A549 (cell line): ENCODE data around the gene CLIP2. TPM values are rescaled to one million over a fixed set of nuclear protein-coding genes. Genes with fewer than 3 reads are reported as not detected.

ENCODE experiments used
- ATAC-seq, 2 experiments: fragments of 200-7000 bp in 1 of 2; fragments of >200 bp in 1 of 2; cut with Nextera tagmentation in 1 of 2; cut with Tn5 transposase in 1 of 2; 3 replicates each; pipeline versions ENCODE4 v1.8.0 to v1.9.1; 2018 to 2020; ENCODE audit warnings: mild to moderate bottlenecking in 1 of 2, moderate library complexity in 1 of 2
- CTCF ChIA-PET: fragments of 300-600 bp; sonication (Branson Sonifier 250); formaldehyde crosslinking; extraction: SDS; loops from one replicate; lab custom pipeline; 2021; ENCODE audit warnings: antibody characterized with exemption, inconsistent platforms; lab: Yijun Ruan, JAX
- POLR2A ChIA-PET: fragments of 350-600 bp; formaldehyde crosslinking; extraction: SDS; loops from one replicate; lab custom pipeline; 2021; ENCODE audit warnings: antibody characterized with exemption, inconsistent platforms; lab: Yijun Ruan, JAX
- DNase-seq, 2 experiments: peaks; one replicate each; pipeline versions ENCODE4 v3.0.0 to v3.0.0-alpha.2; 2011 to 2016; ENCODE audit warnings: low read depth in 1 of 2, low spot score in 1 of 2
- FAIRE-seq: peaks from 2 replicates; lab custom pipeline; 2011; peaks lifted over from hg19 to GRCh38; lab: Jason Lieb, UNC
- H3K27ac ChIP-seq, 2 experiments: fragments of >200 bp; sonication (Bioruptor Twin); formaldehyde crosslinking; 3 replicates each; pipeline ENCODE4 v1.5.1; 2016 to 2017
- H3K4me1 ChIP-seq: fragments of >200 bp; sonication (Bioruptor Twin); formaldehyde crosslinking; 3 replicates; pipeline ENCODE4 v1.6.1; 2016
- H3K4me2 ChIP-seq: fragments of >200 bp; sonication (Bioruptor Twin); formaldehyde crosslinking; 3 replicates; pipeline ENCODE4 v1.6.1; 2016
- H3K4me3 ChIP-seq: fragments of >200 bp; sonication (Bioruptor Twin); formaldehyde crosslinking; 3 replicates; pipeline ENCODE4 v1.5.1; 2016
- H3K9me3 ChIP-seq: fragments of >200 bp; sonication (Bioruptor Twin); formaldehyde crosslinking; 3 replicates; pipeline ENCODE4 v1.6.1; 2016
- BHLHE40 ChIP-seq: IDR thresholded peaks from 2 replicates; pipeline ENCODE4 v1.6.1; 2012; ENCODE audit warnings: low read depth, low read length, inconsistent platforms
- CBX2 ChIP-seq: fragments of 200-600 bp; sonication (generic); IDR thresholded peaks from 2 replicates; pipeline ENCODE4 v1.6.1; 2016; ENCODE audit warnings: low read depth, mild to moderate bottlenecking, borderline replicate concordance
- CHD4 ChIP-seq: fragments of 200-600 bp; sonication (generic); IDR thresholded peaks from 2 replicates; pipeline ENCODE4 v1.6.1; 2016; ENCODE audit warnings: antibody characterized with exemption, mild to moderate bottlenecking, borderline replicate concordance
- EHMT2 ChIP-seq: fragments of 200-600 bp; sonication (generic); IDR thresholded peaks from 2 replicates; pipeline ENCODE4 v1.6.1; 2016; ENCODE audit warnings: antibody characterized with exemption, low read depth, mild to moderate bottlenecking, moderate library complexity
- FOSB ChIP-seq: fragments of 250-450 bp; sonication (Bioruptor Pico); IDR thresholded peaks from 2 replicates; pipeline ENCODE4 v1.5.0; 2020; ENCODE audit warnings: mild to moderate bottlenecking, moderate library complexity
- FOSL2 ChIP-seq, 2 experiments: fragments of 450-650 bp in 1 of 2; fragments of >200 bp in 1 of 2; sonication (Bioruptor Twin) in 1 of 2; formaldehyde crosslinking; IDR thresholded peaks; 2 replicates each; pipeline versions ENCODE4 v1.5.0 to v1.6.1; 2016 to 2020; ENCODE audit warnings: mild to moderate bottlenecking in 1 of 2, moderate library complexity in 1 of 2
- FOXS1 ChIP-seq: fragments of 250-450 bp; sonication (Bioruptor Pico); IDR thresholded peaks from 2 replicates; pipeline ENCODE4 v1.5.0; 2020; ENCODE audit warnings: mild to moderate bottlenecking, moderate library complexity
- HEYL ChIP-seq: fragments of 250-450 bp; sonication (Bioruptor Pico); IDR thresholded peaks from 2 replicates; pipeline ENCODE4 v1.8.0; 2021; ENCODE audit warnings: mild to moderate bottlenecking, moderate library complexity
- HOXB13 ChIP-seq: fragments of 250-450 bp; sonication (Bioruptor Pico); IDR thresholded peaks from 2 replicates; pipeline ENCODE4 v1.5.0; 2020; ENCODE audit warnings: low read depth, mild to moderate bottlenecking, moderate library complexity
- JUN ChIP-seq, 2 experiments: fragments of >200 bp; sonication (Bioruptor Twin); formaldehyde crosslinking; IDR thresholded peaks; 2 replicates in 1 of 2; 3 replicates in 1 of 2; pipeline ENCODE4 v1.6.1; 2016 to 2017
- NPAS2 ChIP-seq: fragments of 250-450 bp; sonication (Bioruptor Pico); IDR thresholded peaks from 2 replicates; pipeline ENCODE4 v1.8.0; 2022; ENCODE audit warnings: mild to moderate bottlenecking, moderate library complexity, borderline replicate concordance
- RAD21 ChIP-seq, 2 experiments: fragments of >200 bp in 1 of 2; sonication (Bioruptor Twin) in 1 of 2; formaldehyde crosslinking in 1 of 2; IDR thresholded peaks in 1 of 2; conservative IDR thresholded peaks in 1 of 2; 2 replicates in 1 of 2; 3 replicates in 1 of 2; pipeline ENCODE4 v1.6.1; 2012 to 2018; ENCODE audit warnings: inconsistent platforms in 1 of 2
- RNF2 ChIP-seq: fragments of 200-600 bp; sonication (generic); IDR thresholded peaks from 2 replicates; pipeline ENCODE4 v1.6.1; 2016; ENCODE audit warnings: low read depth, mild to moderate bottlenecking, antibody characterized with exemption, moderate library complexity, borderline replicate concordance
- SMC3 ChIP-seq: fragments of >200 bp; sonication (Bioruptor Twin); formaldehyde crosslinking; IDR thresholded peaks from 3 replicates; pipeline ENCODE4 v1.6.1; 2018; ENCODE audit warnings: inconsistent platforms
- SREBF2 ChIP-seq: fragments of 450-650 bp; IDR thresholded peaks from 2 replicates; pipeline ENCODE4 v1.6.1; 2014; ENCODE audit warnings: mild to moderate bottlenecking, moderate library complexity
- WGBS: methylation state at CpG from one replicate; pipeline ENCODE4 v1.1.6; 2017; ENCODE audit errors: missing lambda C conversion rate; 5-methylcytosine and 5-hydroxymethylcytosine counted together
- polyA plus RNA-seq, 4 experiments: library from polyadenylated mRNA; depleted of rRNA in 3 of 4; stranded (reverse); fragments of >200 nt; fragmentation: RNase III in 1 of 4; extraction: RNeasy Plus Mini Kit Qiagen cat#74134 plus additional on column Dnase treatment in 1 of 4; gene quantifications; 2 replicates in 3 of 4; 3 replicates in 1 of 4; pipeline ENCODE4 v1.2.3, GENCODE V29; 2011 to 2017
- TF ChIP-seq, protein P1 (sequence below): fragments of >200 bp; sonication (Bioruptor Twin); formaldehyde crosslinking; IDR thresholded peaks from 2 replicates; pipeline ENCODE4 v1.6.1; 2016
- TF ChIP-seq, protein P2 (sequence below): fragments of >200 bp; sonication (Bioruptor Twin); formaldehyde crosslinking; IDR thresholded peaks from 3 replicates; pipeline ENCODE4 v1.6.1; 2016

Gene CLIP2
- polyA plus RNA-seq, 2 of the 4 experiments (the other 2 are of a cell fraction) = 3.7 to 17.0 TPM

DNA sequence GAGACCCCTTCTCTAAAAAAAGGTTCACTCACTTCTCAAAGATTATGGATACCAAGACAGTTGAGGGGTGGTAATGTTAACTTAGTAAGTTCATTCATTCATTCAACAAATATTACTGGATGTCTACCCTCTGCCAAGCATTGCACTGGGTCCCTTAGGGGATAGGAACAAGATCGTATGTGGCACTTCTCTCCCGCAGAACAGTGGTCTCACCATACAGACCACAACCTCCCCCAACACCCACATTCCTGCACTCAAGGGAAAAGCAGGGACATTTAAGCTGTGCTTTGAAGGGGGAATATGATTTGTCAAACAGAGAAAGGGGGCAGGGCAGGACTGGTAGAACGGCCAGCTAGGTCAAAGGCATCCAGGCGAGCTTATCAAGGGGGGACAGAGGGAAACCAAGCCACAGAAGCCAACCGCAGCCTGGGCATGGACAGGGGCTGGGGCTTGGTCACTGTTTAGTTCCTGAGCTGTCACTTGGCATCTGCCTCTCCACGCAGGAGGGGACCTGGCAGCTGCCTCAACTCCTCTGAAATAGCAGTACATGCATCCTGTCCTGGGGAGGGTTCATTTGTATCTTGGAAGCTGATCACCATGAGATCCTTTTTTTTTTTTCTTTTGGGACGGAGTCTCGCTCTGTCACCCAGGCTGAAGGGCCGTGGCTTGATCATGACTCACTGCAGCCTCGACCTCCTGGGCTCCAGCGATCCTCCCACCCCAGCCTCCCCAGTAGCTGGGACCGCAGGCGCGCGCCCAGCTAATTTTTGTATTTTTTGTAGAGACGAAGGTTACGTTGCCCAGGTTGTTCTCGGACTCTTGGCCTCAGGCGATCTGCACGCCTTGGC is 949 bp upstream of the CLIP2 start:
- DNase-seq (no peak), ATAC-seq (no peak; a peak in 1 of 6 replicates), FAIRE-seq (no peak)
- POLR2A ChIA-PET = interaction anchor here (1.1 to 1.9 kb wide), 2 partner anchors 8 to 34 kb away, joined by 3 to 10 read pairs; partner anchors contain the start of gene RFC2
- no peaks in the 10 kb centered on the region for H3K9me3 ChIP-seq
- H3K27ac ChIP-seq = peak overlapping the region; percentile 89 to 97
- peaks cover 58% of the 10 kb centered on the region for H3K4me1 ChIP-seq
- H3K4me3 ChIP-seq = peak overlapping the region; percentile 88
- TF ChIP-seq FOSL2 (IDR thresholded peaks at IDR 0.05) (no peak), FOSL2 (CRISPR knock-in tag; IDR thresholded peaks at IDR 0.05) (peak; percentile 37), SREBF2 (no peak), FOXS1 (CRISPR knock-in tag) (no peak)
- CTCF ChIA-PET = interaction anchor here (0.9 to 6.8 kb wide), 8 partner anchors 9 to 113 kb away, joined by 3 to 38 read pairs (median 5); no protein-coding TSS in a partner anchor
- 62% methylated on average over 20 of the region's 20 CpGs for WGBS
- H3K4me2 ChIP-seq = peak overlapping the region; percentile 94

DNA sequence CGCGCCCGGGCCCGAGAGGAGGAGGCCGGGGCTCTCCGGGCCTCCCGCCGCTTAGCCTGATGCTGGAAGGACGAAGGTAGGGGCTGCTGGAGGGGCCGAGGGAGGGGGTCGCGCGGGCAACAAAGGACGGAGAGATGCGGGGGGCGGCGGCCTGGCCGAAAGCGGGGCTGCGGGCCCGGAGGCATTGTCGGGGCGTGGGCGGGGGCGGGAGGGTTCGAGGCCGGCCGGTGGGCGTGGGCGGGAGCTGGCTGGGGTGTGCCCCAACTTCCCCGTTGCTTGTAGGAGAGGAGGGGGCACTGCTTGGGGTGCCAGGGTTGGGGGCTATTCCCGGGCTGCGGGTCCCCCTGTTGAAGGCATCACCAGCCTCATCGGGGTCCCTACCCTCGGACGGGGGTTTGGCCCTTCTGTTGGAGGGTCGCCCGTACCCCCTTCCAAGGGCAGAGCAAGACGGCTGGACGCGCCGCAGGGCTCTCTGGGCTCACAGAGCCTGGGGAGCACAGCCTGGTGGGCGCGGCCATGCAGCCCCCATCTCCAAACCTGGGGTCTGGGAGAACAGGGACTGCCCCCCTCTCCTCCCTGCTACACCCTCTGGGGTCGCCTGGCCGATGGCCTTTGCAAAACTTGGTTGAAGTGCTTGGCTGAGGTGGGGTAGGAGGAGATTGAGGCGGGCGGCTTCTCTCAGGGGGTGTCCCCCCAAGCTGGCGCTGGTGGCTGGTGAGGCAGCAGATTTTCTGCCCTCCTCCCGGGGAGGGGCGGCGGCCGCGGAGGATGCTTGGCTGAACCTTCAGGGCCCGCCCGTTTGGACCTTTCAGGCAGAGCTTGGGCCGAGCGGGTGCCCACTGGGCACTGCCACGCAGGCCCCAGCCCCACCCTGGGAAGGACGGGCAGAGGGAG is 699 bp downstream of the CLIP2 start:
- H3K9me3 ChIP-seq = no peaks in the 10 kb centered on the region
- ChIA-PET POLR2A (interaction anchor here (1.1 to 1.9 kb wide), 2 partner anchors 10 to 35 kb away, joined by 3 to 10 read pairs; partner anchors contain the start of gene RFC2), CTCF (interaction anchor here (0.8 to 6.8 kb wide), 8 partner anchors 11 to 116 kb away, joined by 3 to 38 read pairs (median 4); no protein-coding TSS in a partner anchor)
- FAIRE-seq (no peak), ATAC-seq (peak; percentile 28 to 44), DNase-seq (peak in 1 of 2 experiments; percentile 42)
- TF ChIP-seq JUN (IDR thresholded peaks at IDR 0.05) = 0 out of 5 replicates have a peak, but pooled peaks of 1 of the 2 experiments have one; percentile 11
- no peak for TF ChIP-seq HEYL (CRISPR knock-in tag)
- peak overlapping the region; percentile 94 for H3K4me2 ChIP-seq
- H3K27ac ChIP-seq = peak overlapping the region; percentile 89 to 97
- peaks cover 59% of the 10 kb centered on the region for H3K4me1 ChIP-seq
- 10% methylated on average over 2 of the region's 60 CpGs for WGBS
- peak overlapping the region; percentile 88 for H3K4me3 ChIP-seq

DNA sequence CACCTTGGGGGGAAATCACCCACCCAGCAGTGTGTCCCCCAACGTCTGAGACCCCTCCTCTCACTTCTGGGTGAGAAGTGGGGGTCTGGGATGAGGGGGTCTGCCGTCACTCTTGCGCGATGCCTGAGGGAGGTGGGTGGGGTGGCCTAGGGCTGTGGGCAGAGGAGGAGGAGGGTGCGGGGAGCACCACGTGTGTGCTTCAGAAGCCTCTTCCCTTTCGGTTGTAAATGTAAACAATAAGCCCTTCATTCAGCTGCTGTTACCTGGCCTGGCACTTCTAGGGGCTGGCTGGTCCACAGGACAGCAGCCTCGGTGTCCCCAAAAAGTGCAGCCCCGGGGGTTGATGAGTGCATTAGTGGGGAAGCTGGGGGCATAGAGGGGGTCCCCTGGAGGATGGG is 1.3 kb downstream of the CLIP2 start:
- peak overlapping the region; percentile 94 for H3K4me2 ChIP-seq
- H3K4me3 ChIP-seq = peak overlapping the region; percentile 88
- CTCF ChIA-PET = interaction anchor here (0.8 to 6.8 kb wide), 6 partner anchors 84 to 116 kb away, joined by 3 to 38 read pairs (median 3); no protein-coding TSS in a partner anchor
- H3K4me1 ChIP-seq = peaks cover 52% of the 10 kb centered on the region
- POLR2A ChIA-PET = no interaction called here
- no peaks in the 10 kb centered on the region for H3K9me3 ChIP-seq
- no peak for TF ChIP-seq BHLHE40
- no peak for TF ChIP-seq FOSL2 (IDR thresholded peaks at IDR 0.05)
- no peak for TF ChIP-seq FOSL2 (CRISPR knock-in tag; IDR thresholded peaks at IDR 0.05)
- no peak for TF ChIP-seq HOXB13 (CRISPR knock-in tag)
- TF ChIP-seq, protein P1, sequence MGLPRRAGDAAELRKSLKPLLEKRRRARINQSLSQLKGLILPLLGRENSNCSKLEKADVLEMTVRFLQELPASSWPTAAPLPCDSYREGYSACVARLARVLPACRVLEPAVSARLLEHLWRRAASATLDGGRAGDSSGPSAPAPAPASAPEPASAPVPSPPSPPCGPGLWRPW = no peak
- no peak for TF ChIP-seq RAD21 (conservative IDR thresholded peaks at IDR 0.05 in 1 of 2, IDR thresholded peaks at IDR 0.05 in 1 of 2)
- no peak for TF ChIP-seq CBX2
- no peak for TF ChIP-seq EHMT2
- TF ChIP-seq RNF2 = no peak
- TF ChIP-seq CHD4 = no peak
- TF ChIP-seq FOSB (CRISPR knock-in tag) = no peak
- no peak for TF ChIP-seq SMC3
- TF ChIP-seq, protein P2, sequence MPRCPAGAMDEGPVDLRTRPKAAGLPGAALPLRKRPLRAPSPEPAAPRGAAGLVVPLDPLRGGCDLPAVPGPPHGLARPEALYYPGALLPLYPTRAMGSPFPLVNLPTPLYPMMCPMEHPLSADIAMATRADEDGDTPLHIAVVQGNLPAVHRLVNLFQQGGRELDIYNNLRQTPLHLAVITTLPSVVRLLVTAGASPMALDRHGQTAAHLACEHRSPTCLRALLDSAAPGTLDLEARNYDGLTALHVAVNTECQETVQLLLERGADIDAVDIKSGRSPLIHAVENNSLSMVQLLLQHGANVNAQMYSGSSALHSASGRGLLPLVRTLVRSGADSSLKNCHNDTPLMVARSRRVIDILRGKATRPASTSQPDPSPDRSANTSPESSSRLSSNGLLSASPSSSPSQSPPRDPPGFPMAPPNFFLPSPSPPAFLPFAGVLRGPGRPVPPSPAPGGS = no peak
- no peak for TF ChIP-seq NPAS2 (CRISPR knock-in tag)
- no peak for ATAC-seq
- WGBS = 22% methylated on average over 5 of the region's 9 CpGs
- DNase-seq = no peak
- H3K27ac ChIP-seq = peak overlapping the region; percentile 89 to 97
- no peak for FAIRE-seq
